H9 (cell line): Measurements from ENCODE around the gene HLF. TPM values are rescaled to one million over a fixed set of nuclear protein-coding genes. Genes with fewer than 3 reads are reported as not detected.

Experiments used
- DNase-seq: peaks from one replicate; pipeline ENCODE4 v3.0.0-alpha.2; 2017
- H2AFZ ChIP-seq: one replicate; pipeline ENCODE4 v1.6.1; 2013; ENCODE audit warnings: mild to moderate bottlenecking, low read length, control low read depth, moderate library complexity
- H2AK5ac ChIP-seq: 2 replicates; pipeline ENCODE4 v1.6.1; 2013; ENCODE audit warnings: low read length, control low read depth, mixed read lengths; ENCODE audit not compliant: insufficient read length
- H2BK120ac ChIP-seq: one replicate; pipeline ENCODE4 v1.6.1; 2013; ENCODE audit warnings: low read depth, mild to moderate bottlenecking, low read length, control low read depth, inconsistent platforms; ENCODE audit not compliant: poor library complexity, severe bottlenecking
- H2BK12ac ChIP-seq: 2 replicates; pipeline ENCODE4 v1.6.1; 2013; ENCODE audit warnings: low read length, control low read depth, mixed read lengths, low read depth; ENCODE audit not compliant: insufficient read length
- H2BK15ac ChIP-seq: 2 replicates; pipeline ENCODE4 v1.6.1; 2013; ENCODE audit warnings: low read depth, low read length, control low read depth
- H2BK20ac ChIP-seq: one replicate; pipeline ENCODE4 v1.6.1; 2013; ENCODE audit warnings: low read depth, mild to moderate bottlenecking, low read length, control low read depth, inconsistent platforms; ENCODE audit not compliant: poor library complexity, severe bottlenecking
- H2BK5ac ChIP-seq: 2 replicates; pipeline ENCODE4 v1.6.1; 2013; ENCODE audit warnings: low read length, control low read depth, mixed read lengths; ENCODE audit not compliant: insufficient read length
- H3K14ac ChIP-seq: 2 replicates; pipeline ENCODE4 v1.6.1; 2013; ENCODE audit warnings: low read length, control low read depth; ENCODE audit not compliant: insufficient read depth
- H3K18ac ChIP-seq: 2 replicates; pipeline ENCODE4 v1.6.1; 2013; ENCODE audit warnings: low read depth, mild to moderate bottlenecking, mixed read lengths, low read length, control low read depth; ENCODE audit not compliant: insufficient read length
- H3K23ac ChIP-seq: 2 replicates; pipeline ENCODE4 v1.6.1; 2013; ENCODE audit warnings: low read length, control low read depth, mixed read lengths, low read depth; ENCODE audit not compliant: insufficient read length
- H3K23me2 ChIP-seq: 2 replicates; pipeline ENCODE4 v1.6.1; 2013; ENCODE audit warnings: low read depth, mild to moderate bottlenecking, mixed read lengths, low read length, control low read depth; ENCODE audit not compliant: insufficient read length, poor library complexity, severe bottlenecking
- H3K27ac ChIP-seq: 2 replicates; pipeline ENCODE4 v1.5.1; 2013; ENCODE audit warnings: low read length, control low read depth, mixed read lengths, low read depth; ENCODE audit not compliant: insufficient read length
- H3K27me3 ChIP-seq: 2 replicates; pipeline ENCODE4 v1.6.1; 2013; ENCODE audit warnings: low read length, control low read depth, inconsistent platforms; ENCODE audit not compliant: insufficient read depth
- H3K4ac ChIP-seq: 2 replicates; pipeline ENCODE4 v1.6.1; 2013; ENCODE audit warnings: low read depth, mild to moderate bottlenecking, control low read depth, inconsistent platforms, low read length, moderate library complexity
- H3K4me1 ChIP-seq: 2 replicates; pipeline ENCODE4 v1.6.1; 2013; ENCODE audit warnings: low read length, control low read depth, inconsistent platforms; ENCODE audit not compliant: insufficient read depth
- H3K4me2 ChIP-seq: 2 replicates; pipeline ENCODE4 v1.6.1; 2013; ENCODE audit warnings: low read length, control low read depth, mixed read lengths; ENCODE audit not compliant: insufficient read length, insufficient read depth
- H3K56ac ChIP-seq: 2 replicates; pipeline ENCODE4 v1.6.1; 2013; ENCODE audit warnings: low read depth, mild to moderate bottlenecking, mixed read lengths, low read length, control low read depth; ENCODE audit not compliant: insufficient read length
- H3K79me1 ChIP-seq: 2 replicates; pipeline ENCODE4 v1.6.1; 2013; ENCODE audit warnings: low read depth, mild to moderate bottlenecking, moderate library complexity, low read length, control low read depth, inconsistent platforms; ENCODE audit not compliant: insufficient read depth, poor library complexity, severe bottlenecking
- H3K79me2 ChIP-seq: 2 replicates; pipeline ENCODE4 v1.6.1; 2013; ENCODE audit warnings: low read length, control low read depth, inconsistent platforms; ENCODE audit not compliant: insufficient read depth
- H3K9ac ChIP-seq: 2 replicates; pipeline ENCODE4 v1.6.1; 2013; ENCODE audit warnings: low read length, control low read depth, mixed read lengths; ENCODE audit not compliant: insufficient read length; ENCODE audit errors: extremely low read depth
- H3K9me3 ChIP-seq: one replicate; pipeline ENCODE4 v1.6.1; 2013; ENCODE audit warnings: low read depth, low read length, inconsistent platforms; ENCODE audit not compliant: control insufficient read depth
- H3T11ph ChIP-seq: one replicate; pipeline ENCODE4 v1.6.1; 2013; ENCODE audit warnings: mild to moderate bottlenecking, low read length, control low read depth, inconsistent platforms
- H4K20me1 ChIP-seq: one replicate; pipeline ENCODE4 v1.6.1; 2013; ENCODE audit not compliant: control insufficient read depth, insufficient read length, insufficient read depth
- H4K5ac ChIP-seq: 2 replicates; pipeline ENCODE4 v1.6.1; 2013; ENCODE audit warnings: low read depth, mild to moderate bottlenecking, mixed read lengths, low read length, control low read depth; ENCODE audit not compliant: insufficient read length
- H4K8ac ChIP-seq: replicated peaks from 2 replicates; pipeline ENCODE4 v1.6.1; 2013; ENCODE audit warnings: low read length, control low read depth, mixed read lengths, low read depth; ENCODE audit not compliant: insufficient read length
- H4K91ac ChIP-seq: 2 replicates; pipeline ENCODE4 v1.6.1; 2013; ENCODE audit warnings: low read depth, mild to moderate bottlenecking, moderate library complexity, mixed read lengths, low read length, control low read depth; ENCODE audit not compliant: insufficient read length
- H3K27ac Mint-ChIP-seq, 3 experiments: 2 replicates in 2 of 3; 3 replicates in 1 of 3; pipeline ENCODE4 v1.8.0; 2020 to 2021; ENCODE audit warnings: mixed read lengths in 3 of 3, mild to moderate bottlenecking in 1 of 3, moderate library complexity in 1 of 3
- H3K27me3 Mint-ChIP-seq: 2 replicates; pipeline ENCODE4 v1.8.0; 2021; ENCODE audit warnings: low read depth, mild to moderate bottlenecking, moderate library complexity, mixed read lengths
- H3K36me3 Mint-ChIP-seq, 3 experiments: 2 replicates in 2 of 3; 3 replicates in 1 of 3; pipeline ENCODE4 v1.8.0; 2020 to 2021; ENCODE audit warnings: low read depth in 3 of 3, mixed read lengths in 3 of 3; ENCODE audit not compliant: insufficient read depth in 1 of 3
- H3K4me1 Mint-ChIP-seq, 2 experiments: 2 replicates each; pipeline ENCODE4 v1.8.0; 2020; ENCODE audit warnings: mixed read lengths in 2 of 2
- H3K4me3 Mint-ChIP-seq, 2 experiments: 2 replicates in 1 of 2; 3 replicates in 1 of 2; pipeline ENCODE4 v1.8.0; 2020 to 2021; ENCODE audit warnings: mild to moderate bottlenecking in 2 of 2, mixed read lengths in 2 of 2, moderate library complexity in 1 of 2
- H3K9me3 Mint-ChIP-seq, 2 experiments: 2 replicates in 1 of 2; 3 replicates in 1 of 2; pipeline ENCODE4 v1.8.0; 2020; ENCODE audit warnings: mild to moderate bottlenecking in 2 of 2, mixed read lengths in 2 of 2, moderate library complexity in 1 of 2
- CTCF ChIP-seq: fragments of 200-600 bp; sonication (generic); conservative IDR thresholded peaks from 3 replicates; pipeline ENCODE4 v1.8.0; 2021; ENCODE audit warnings: antibody characterized with exemption, mild to moderate bottlenecking
- WGBS: extraction: QIAGEN DNeasy Blood & Tissue Kit; methylation state at CpG from one replicate; pipeline ENCODE4 v1.1.7; 2013; ENCODE audit warnings: missing lambda C conversion rate, low lambda C conversion rate, mixed read lengths; ENCODE audit not compliant: insufficient read length; ENCODE audit errors: extremely low coverage; 5-methylcytosine and 5-hydroxymethylcytosine counted together
- total RNA-seq: library from RNA; stranded (reverse); gene quantifications from 2 replicates; pipeline ENCODE4 v1.2.1, GENCODE V29; 2021

The HLF gene
- total RNA-seq, 1 experiment from 2014 or later: 0.17 TPM

- H3K27ac ChIP-seq: no peak overlapping the region
- H3K79me2 ChIP-seq: no peaks in the 10 kb centered on the region
- H3K4me3 Mint-ChIP-seq: no peak overlapping the region
- H2BK5ac ChIP-seq: no peak overlapping the region
- H2AFZ ChIP-seq: no peak overlapping the region
- H3K9ac ChIP-seq: no peak overlapping the region
- no peak overlapping the region for H3K27ac Mint-ChIP-seq
- no peak overlapping the region for H2BK120ac ChIP-seq
- no peak overlapping the region for H2BK15ac ChIP-seq
- H3K23me2 ChIP-seq: no peaks in the 10 kb centered on the region
- H4K5ac ChIP-seq: no peak overlapping the region
- H3K23ac ChIP-seq: no peak overlapping the region
- H4K8ac ChIP-seq: no peak overlapping the region
- no peak overlapping the region for H3K56ac ChIP-seq
- H3K4me2 ChIP-seq: no peak overlapping the region
- WGBS: no CpG with 5 or more reads among the region's 3 CpGs
- no peak overlapping the region for H2BK12ac ChIP-seq
- H3K9me3 ChIP-seq: no peaks in the 10 kb centered on the region
- H3K79me1 ChIP-seq: no peaks in the 10 kb centered on the region
- no peaks in the 10 kb centered on the region for H4K20me1 ChIP-seq
- no peaks in the 10 kb centered on the region; the same call in 1 of the 2 replicates for H3K4me1 ChIP-seq
- H3K27me3 ChIP-seq: no peaks in the 10 kb centered on the region
- no peak overlapping the region for H4K91ac ChIP-seq
- no peak for TF ChIP-seq CTCF
- no peak overlapping the region for H2AK5ac ChIP-seq
- H3K14ac ChIP-seq: no peak overlapping the region
- no peak overlapping the region for H2BK20ac ChIP-seq
- H3T11ph ChIP-seq: no peak overlapping the region
- no peaks in the 10 kb centered on the region; a peak in 1 of 7 replicates for H3K36me3 Mint-ChIP-seq
- no peak overlapping the region for H3K4ac ChIP-seq
- H3K27me3 Mint-ChIP-seq: peaks cover 4% of the 10 kb centered on the region
- DNase-seq: no peak
- no peak overlapping the region for H3K18ac ChIP-seq
- H3K9me3 Mint-ChIP-seq: no peaks in the 10 kb centered on the region
- peaks cover 12 to 13% of the 10 kb centered on the region in 2 experiments for H3K4me1 Mint-ChIP-seq
Observed at GRCh38 chr17:55340176-55340575, 75.4 kb downstream of the HLF start.
